ENCODE results near the gene RUNX2. TPM values are rescaled to one million over a fixed set of nuclear protein-coding genes. Genes with fewer than 3 reads are reported as not detected.
A peak's percentile ranks its signal among the peaks of the same experiment; 100 is the strongest.

The RUNX2 gene
- total and polyA plus RNA-seq, 8 donors, result 0.80 to 18.7 (median 2.7) TPM; not detected in 1

GRCh38 chr6:45448417-45449389 lies 120.6 kb downstream of the RUNX2 start:
- TF ChIP-seq POLR2A (IDR thresholded peaks at IDR 0.05), result no peak
- TF ChIP-seq POLR2AphosphoS5 (IDR thresholded peaks at IDR 0.05), result no peak
- no peak for TF ChIP-seq EP300 (IDR thresholded peaks at IDR 0.05)
- TF ChIP-seq CTCF (IDR thresholded peaks at IDR 0.05), result no peak
- Histone ChIP-seq H3K27ac (peak overlapping the region in 1 of 5 donors; percentile 16), H3K4me3 (no peak overlapping the region), H3K36me3 (no peaks in the 10 kb centered on the region), H3K4me1 (peaks cover 11 to 41% (median 21%) of the 10 kb centered on the region in 4 donors), H3K9me3 (no peaks in the 10 kb centered on the region), H3K27me3 (no peaks in the 10 kb centered on the region)
- 89 to 91% (median 89%) methylated on average over 8 of the region's 8 CpGs for WGBS, 5 donors
- DNase-seq, result no peak
- intact Hi-C loops (cut with DNase I; ENCODE audit: low total_unique reads), result no loop called here

- intact Hi-C loops (cut with DNase I; ENCODE audit: low total_unique reads), result no loop called here
- Histone ChIP-seq H3K4me3 (no peak overlapping the region), H3K36me3 (no peaks in the 10 kb centered on the region), H3K27me3 (no peaks in the 10 kb centered on the region), H3K4me1 (peaks cover 11 to 33% (median 22%) of the 10 kb centered on the region in 4 donors), H3K9me3 (no peaks in the 10 kb centered on the region), H3K27ac (no peak overlapping the region)
- TF ChIP-seq POLR2AphosphoS5 (IDR thresholded peaks at IDR 0.05) (no peak), CTCF (IDR thresholded peaks at IDR 0.05) (no peak), EP300 (IDR thresholded peaks at IDR 0.05) (no peak), POLR2A (IDR thresholded peaks at IDR 0.05) (no peak)
- 89 to 98% (median 95%) methylated on average over 4 of the region's 4 CpGs for WGBS, 5 donors
- no peak for DNase-seq
Measured at GRCh38 chr6:45450132-45450531, 122.0 kb downstream of the RUNX2 start.

- no peak for DNase-seq
- no peak for TF ChIP-seq POLR2AphosphoS5 (IDR thresholded peaks at IDR 0.05)
- TF ChIP-seq CTCF (IDR thresholded peaks at IDR 0.05), result no peak
- TF ChIP-seq POLR2A (IDR thresholded peaks at IDR 0.05), result no peak
- no peak for TF ChIP-seq EP300 (IDR thresholded peaks at IDR 0.05)
Measured at GRCh38 chr6:45450831-45451230, 122.7 kb downstream of the RUNX2 start.

DNA sequence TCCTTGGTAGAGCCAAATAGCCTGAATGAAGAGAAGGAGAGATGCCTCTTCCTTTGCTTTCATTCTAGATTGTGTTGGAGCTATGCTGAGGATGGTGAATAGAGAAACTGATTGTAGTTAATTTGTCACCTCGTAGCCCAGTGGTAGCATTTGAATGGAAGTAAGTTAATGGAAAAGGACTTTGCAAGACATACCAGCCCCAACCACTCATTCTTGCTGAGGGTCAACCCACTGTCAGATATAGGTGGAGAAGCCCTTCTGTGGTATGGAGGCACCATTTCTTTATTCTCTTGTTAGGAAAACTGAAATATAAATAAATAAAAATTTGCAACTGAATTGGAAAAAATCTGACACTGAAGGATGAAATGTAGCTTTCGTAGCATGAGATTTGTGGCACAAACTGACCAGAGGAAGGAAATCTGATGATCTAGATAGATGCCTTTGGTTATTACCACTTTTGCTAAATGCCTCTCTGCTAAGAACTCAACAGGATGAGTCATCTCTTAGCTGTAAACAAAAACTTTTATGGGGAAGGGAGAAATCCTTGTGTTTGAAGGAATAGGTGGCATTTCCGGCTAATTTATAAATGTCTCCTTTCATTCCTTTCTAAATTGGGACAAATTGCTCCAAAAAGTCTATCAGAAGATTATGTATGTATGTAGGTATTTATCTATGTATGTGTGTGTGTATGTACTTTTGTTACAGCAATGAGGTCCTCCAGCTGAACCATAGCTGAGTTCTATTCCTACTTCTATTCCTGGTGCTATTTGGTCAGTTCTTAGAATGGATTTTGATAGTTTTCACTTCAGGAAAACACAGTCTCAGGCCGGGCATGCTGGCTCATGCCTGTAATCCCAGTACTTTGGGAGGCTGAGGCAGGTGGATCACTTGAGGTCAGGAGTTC lies 126.1 kb downstream of the RUNX2 start:
- no peaks in the 10 kb centered on the region for H3K9me3 ChIP-seq
- 66 to 83% (median 78%) methylated on average over 4 of the region's 4 CpGs for WGBS, 5 donors
- peaks cover 0 to 7% (median 2%) of the 10 kb centered on the region in 4 donors for H3K4me1 ChIP-seq
- intact Hi-C loops (cut with DNase I; ENCODE audit: low total_unique reads), result no loop called here
- no peaks in the 10 kb centered on the region for H3K27me3 ChIP-seq
- no peak for DNase-seq
- H3K27ac ChIP-seq, result peak overlapping the region in 1 of 5 donors; percentile 1
- TF ChIP-seq POLR2AphosphoS5 (IDR thresholded peaks at IDR 0.05), result no peak
- TF ChIP-seq CTCF (IDR thresholded peaks at IDR 0.05), result no peak
- TF ChIP-seq EP300 (IDR thresholded peaks at IDR 0.05), result no peak
- TF ChIP-seq POLR2A (IDR thresholded peaks at IDR 0.05), result no peak
- no peak overlapping the region for H3K4me3 ChIP-seq
- H3K36me3 ChIP-seq, result no peaks in the 10 kb centered on the region

More at GRCh38 chr6:45450831-45451230, 122.7 kb downstream of the RUNX2 start:
- no peaks in the 10 kb centered on the region for H3K9me3 ChIP-seq
- intact Hi-C loops (cut with DNase I; ENCODE audit: low total_unique reads), result no loop called here
- H3K4me3 ChIP-seq, result no peak overlapping the region
- no peaks in the 10 kb centered on the region for H3K27me3 ChIP-seq
- 69 to 90% (median 85%) methylated on average over 3 of the region's 3 CpGs for WGBS, 5 donors
- H3K27ac ChIP-seq, result no peak overlapping the region
- no peaks in the 10 kb centered on the region for H3K36me3 ChIP-seq
- peaks cover 7 to 26% (median 15%) of the 10 kb centered on the region in 4 donors for H3K4me1 ChIP-seq

Data from stomach (tissue), 9 donors.